GM18519 (cell line): ENCODE results near the gene EDARADD.
"Not testable (repeated sequence)": the region's sequence is repeated elsewhere in the genome, so short reads cannot be mapped to it uniquely, and the experiment has no call there.

Source experiments
- ATAC-seq: cut with Tn5 transposase; IDR thresholded peaks from one replicate; pipeline ENCODE4 v1.9.1; 2021; ENCODE audit warnings: mild to moderate bottlenecking, moderate library complexity; ENCODE audit not compliant: unreplicated experiment, low FRiP score

The EDARADD gene

GRCh38 chr1:236426215-236426614 is 32.1 kb downstream of the EDARADD start:
- no peak for ATAC-seq

- no peak for ATAC-seq
These were observed 35.7 kb downstream of the EDARADD start for GRCh38 chr1:236429715-236430274.

GRCh38 chr1:236433819-236434315 is 39.8 kb downstream of the EDARADD start:
- no peak for ATAC-seq

GRCh38 chr1:236438614-236439013 is 44.5 kb downstream of the EDARADD start:
- no peak for ATAC-seq

DNA sequence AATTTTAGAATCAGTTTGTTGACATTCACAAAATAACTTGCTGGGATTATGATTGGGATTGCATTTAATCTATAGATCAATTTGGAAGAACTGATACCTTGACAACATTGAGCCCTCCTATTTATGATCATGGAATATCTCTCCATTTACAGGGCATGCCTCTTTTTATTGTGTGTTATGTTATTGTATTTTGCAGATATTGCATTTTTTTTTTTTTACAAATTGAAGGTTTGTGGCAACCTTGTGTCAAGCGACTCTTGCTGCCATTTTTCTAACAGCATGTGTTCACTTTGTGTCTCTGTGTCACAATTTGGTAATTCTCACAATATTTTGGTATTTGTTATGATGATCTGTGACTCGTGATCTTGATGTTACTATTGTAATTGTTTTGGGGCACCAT is 46.3 kb downstream of the EDARADD start:
- ATAC-seq: no peak

DNA sequence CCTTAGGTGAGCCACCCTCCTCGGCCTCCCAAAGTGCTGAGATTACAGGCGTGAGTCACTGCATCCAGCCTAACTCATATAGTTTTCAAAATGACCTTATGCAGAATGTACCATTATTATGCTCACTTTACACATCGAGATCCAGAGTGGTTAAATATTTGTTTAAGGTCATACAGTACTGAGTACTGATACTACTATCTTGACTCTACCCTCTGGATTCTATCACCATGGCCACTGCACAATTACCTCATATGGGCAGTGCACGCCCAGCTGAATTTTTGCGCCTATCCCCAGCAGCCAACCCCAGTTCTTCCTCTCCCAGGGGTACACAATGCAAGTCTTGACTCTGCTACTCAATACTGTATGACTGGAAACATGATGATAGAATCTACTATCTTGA is 56.7 kb downstream of the EDARADD start:
- ATAC-seq: no peak

GRCh38 chr1:236451796-236452373 is 57.8 kb downstream of the EDARADD start:
- ATAC-seq: no peak

- ATAC-seq: no peak
These were observed 61.2 kb downstream of the EDARADD start for GRCh38 chr1:236455243-236455642.

- peak; percentile 83 for ATAC-seq
These were observed 63.7 kb downstream of the EDARADD start for GRCh38 chr1:236457775-236458174.

- no peak for ATAC-seq
These were observed 64.9 kb downstream of the EDARADD start for GRCh38 chr1:236458996-236459395.

DNA sequence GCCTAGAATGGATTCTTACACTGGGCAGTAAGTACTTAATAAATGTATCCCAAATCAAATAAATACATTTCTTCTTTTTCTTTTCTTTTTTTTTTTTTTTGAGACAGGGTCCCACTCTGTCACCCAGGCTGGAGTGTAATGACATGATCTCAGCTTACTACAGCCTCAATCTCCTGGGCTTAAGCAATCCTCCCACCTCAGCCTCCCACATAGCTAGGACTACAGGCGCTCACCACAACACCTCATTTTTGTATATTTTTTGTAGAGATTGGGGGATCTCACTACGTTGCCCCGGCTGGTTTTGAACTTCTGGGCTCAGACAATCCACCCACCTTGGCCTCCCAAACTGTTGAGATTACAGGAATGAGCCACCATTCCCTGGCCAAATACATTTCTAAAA is 66.0 kb downstream of the EDARADD start:
- no peak for ATAC-seq

DNA sequence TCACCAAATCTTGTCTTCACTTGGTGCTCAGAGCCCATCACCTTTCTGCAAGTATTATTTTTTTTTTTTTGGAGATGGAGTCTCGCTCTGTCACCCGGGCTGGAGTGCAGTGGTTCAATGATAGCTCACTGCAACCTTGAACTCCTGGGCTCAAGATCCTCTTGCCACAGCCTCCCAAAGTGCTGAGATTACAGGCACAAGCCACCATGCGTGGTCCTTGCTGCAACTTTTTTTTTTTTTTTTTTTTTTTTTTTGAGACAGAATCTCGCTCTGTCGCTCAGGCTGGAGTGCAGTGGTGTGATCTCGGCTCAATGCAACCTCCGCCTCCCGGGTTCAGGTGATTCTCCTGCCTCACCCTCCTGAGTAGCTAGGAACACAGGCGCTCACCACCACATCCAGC is 70.1 kb downstream of the EDARADD start:
- ATAC-seq: not testable (repeated sequence)

- no peak for ATAC-seq
These were observed 71.3 kb downstream of the EDARADD start for GRCh38 chr1:236465231-236465958.

DNA sequence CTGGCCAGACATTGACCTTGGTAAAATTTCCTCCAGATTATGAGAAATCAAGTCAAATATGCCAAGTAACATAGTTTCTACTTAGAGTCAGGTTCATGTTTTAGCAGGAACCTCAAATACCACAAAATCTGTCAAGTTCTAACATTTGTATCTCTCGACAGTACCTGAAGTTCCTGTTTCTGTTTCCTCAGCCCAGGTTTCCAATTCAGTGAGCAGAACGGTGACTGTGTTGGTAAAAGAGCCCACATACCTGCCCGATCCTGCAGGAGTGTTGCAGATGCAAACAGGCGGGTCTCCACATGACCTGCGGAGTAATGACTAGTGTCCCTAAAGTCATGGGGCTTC is 71.8 kb downstream of the EDARADD start:
- peak; percentile 83 for ATAC-seq

- no peak for ATAC-seq
These were observed 73.2 kb downstream of the EDARADD start for GRCh38 chr1:236467327-236467641.

DNA sequence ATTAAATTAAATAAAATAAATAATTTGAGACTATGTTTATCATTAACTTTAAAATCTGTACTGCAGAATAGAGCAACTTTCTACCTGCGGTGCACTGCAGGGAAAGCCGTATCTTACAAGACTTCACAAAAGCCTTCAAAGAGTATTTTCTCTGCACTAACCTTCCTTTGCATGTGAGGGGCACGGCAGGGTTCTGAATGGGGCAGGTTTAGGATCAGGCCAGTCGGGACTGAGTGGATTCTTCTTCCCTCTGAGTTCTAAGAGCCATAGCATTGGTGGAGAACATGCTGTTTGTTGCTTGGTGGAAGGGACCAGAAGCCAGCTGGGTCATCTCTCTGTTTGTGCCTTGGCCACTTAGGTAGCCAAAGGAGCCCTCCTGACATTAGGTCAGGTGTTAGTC is 74.5 kb downstream of the EDARADD start:
- ATAC-seq: no peak

GRCh38 chr1:236469466-236469865 is 75.4 kb downstream of the EDARADD start:
- no peak for ATAC-seq

DNA sequence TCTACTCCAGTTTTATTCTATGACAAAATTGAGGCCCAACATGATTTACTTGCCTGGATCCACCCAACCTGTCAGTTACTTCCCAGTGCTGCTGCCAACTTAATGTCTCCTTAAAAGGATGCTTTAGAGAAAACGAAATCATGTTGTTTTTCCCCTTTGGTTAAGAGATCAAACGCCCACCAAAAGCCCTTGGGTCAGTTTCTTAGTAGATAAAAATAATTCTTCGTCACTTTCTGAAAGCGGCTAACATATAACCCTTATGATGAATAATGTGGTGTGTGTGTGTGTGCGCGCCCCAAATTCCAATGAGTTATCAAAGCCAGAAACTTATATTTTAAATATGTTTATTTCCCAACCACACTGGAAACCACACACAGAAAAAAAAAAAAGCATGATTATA is 77.0 kb downstream of the EDARADD start:
- ATAC-seq: no peak

GRCh38 chr1:236471653-236472052 is 77.6 kb downstream of the EDARADD start:
- ATAC-seq: no peak

GRCh38 chr1:236472850-236473788 is 79.0 kb downstream of the EDARADD start:
- ATAC-seq: no peak

- ATAC-seq: no peak
These were observed 81.9 kb downstream of the EDARADD start for GRCh38 chr1:236476019-236476418.
